CD4-positive, alpha-beta memory T cell (primary cell): ENCODE data around the gene GFPT1. TPM values are rescaled to one million over a fixed set of nuclear protein-coding genes. Genes with fewer than 3 reads are reported as not detected.

Experiments used
- CTCF ChIA-PET: fragments of 350-600 bp; sonication (Branson Sonifier 250); formaldehyde crosslinking; loops from one replicate; lab custom pipeline; 2021; ENCODE audit warnings: inconsistent platforms; ENCODE audit not compliant: partially characterized antibody; lab: Charles Lee
- POLR2A ChIA-PET: fragments of 350-600 bp; sonication (Branson Sonifier 250); formaldehyde crosslinking; loops from one replicate; lab custom pipeline; 2021; ENCODE audit not compliant: partially characterized antibody; lab: Charles Lee
- DNase-seq, 5 donors: peaks; one replicate each; pipeline versions ENCODE4 v3.0.0 to v3.0.0-alpha.2; 2020 to 2022; ENCODE audit warnings: mixed read lengths in 1 of 5
- H3K27ac ChIP-seq: one replicate; pipeline ENCODE4 v1.7.0; 2013; ENCODE audit warnings: low read depth, low read length
- H3K27me3 ChIP-seq: 2 replicates; pipeline ENCODE4 v1.7.0; 2013; ENCODE audit warnings: mild to moderate bottlenecking, low read length, moderate library complexity; ENCODE audit not compliant: insufficient read depth
- H3K36me3 ChIP-seq: 2 replicates; pipeline ENCODE4 v1.7.0; 2013; ENCODE audit warnings: mild to moderate bottlenecking, low read length, moderate library complexity; ENCODE audit not compliant: insufficient read depth
- H3K4me1 ChIP-seq: 2 replicates; pipeline ENCODE4 v1.7.0; 2013; ENCODE audit warnings: mild to moderate bottlenecking, low read length, moderate library complexity; ENCODE audit not compliant: insufficient read depth
- H3K4me3 ChIP-seq, 2 donors: one replicate each; pipeline ENCODE4 v1.7.0; 2013; ENCODE audit warnings: low read length in 2 of 2, mild to moderate bottlenecking in 1 of 2
- H3K9me3 ChIP-seq, 2 donors: one replicate each; pipeline ENCODE4 v1.7.0; 2013; ENCODE audit warnings: low read length in 2 of 2, control low read depth in 1 of 2; ENCODE audit not compliant: control insufficient read depth in 1 of 2
- H3K27ac Mint-ChIP-seq, 7 donors: one replicate each; pipeline ENCODE4 v1.8.0; 2020 to 2021; ENCODE audit warnings: mixed read lengths in 7 of 7, mild to moderate bottlenecking in 6 of 7, inconsistent platforms in 3 of 7, moderate library complexity in 3 of 7
- H3K27me3 Mint-ChIP-seq, 2 donors: one replicate each; pipeline ENCODE4 v1.8.0; 2020 to 2021; ENCODE audit warnings: mixed read lengths in 2 of 2
- H3K36me3 Mint-ChIP-seq, 2 donors: one replicate each; pipeline ENCODE4 v1.8.0; 2020 to 2021; ENCODE audit warnings: mixed read lengths in 2 of 2, inconsistent platforms in 1 of 2, mild to moderate bottlenecking in 1 of 2
- H3K4me1 Mint-ChIP-seq, 4 donors: one replicate each; pipeline ENCODE4 v1.8.0; 2020 to 2021; ENCODE audit warnings: mixed read lengths in 4 of 4, mild to moderate bottlenecking in 1 of 4
- H3K4me3 Mint-ChIP-seq, 8 donors: one replicate each; pipeline ENCODE4 v1.8.0; 2020 to 2021; ENCODE audit warnings: mixed read lengths in 8 of 8, mild to moderate bottlenecking in 7 of 8, moderate library complexity in 6 of 8, inconsistent platforms in 3 of 8
- H3K9me3 Mint-ChIP-seq, 8 donors: one replicate each; pipeline ENCODE4 v1.8.0; 2020 to 2021; ENCODE audit warnings: mixed read lengths in 8 of 8, mild to moderate bottlenecking in 5 of 8, inconsistent platforms in 3 of 8, moderate library complexity in 1 of 8
- intact Hi-C: fragments of 100-400 bp; cut with micrococcal nuclease; formaldehyde crosslinking; loops from one replicate; pipeline ENCODE4 v1.15.1; 2023
- polyA plus RNA-seq, 2 donors: library from polyadenylated mRNA; unstranded; fragments of 300-500 nt; fragmentation: Illumina TruSeq; gene quantifications; one replicate each; pipeline ENCODE4 v1.2.3, GENCODE V29; 2021
- total RNA-seq, 2 experiments: library from RNA; stranded (reverse); gene quantifications; one replicate each; pipeline ENCODE4 v1.2.3, GENCODE V29; 2021

The GFPT1 gene
- total and polyA plus RNA-seq, 4 experiments from 2014 or later, result 8.4 to 25.8 (median 18.8) TPM

GRCh38 chr2:69380072-69380917, 6.7 kb downstream of the GFPT1 start:
- H3K4me1 Mint-ChIP-seq, result peaks cover 34 to 62% (median 43%) of the 10 kb centered on the region in 4 donors
- no peaks in the 10 kb centered on the region for H3K9me3 Mint-ChIP-seq
- intact Hi-C loops, result loop anchor here (10.0 kb wide), 2 partner anchors 265 to 915 kb away; partner anchors contain the start of genes AAK1 and SNRPG
- POLR2A ChIA-PET, result interaction anchor here (0.6 to 0.8 kb wide), 2 partner anchors 57 kb away, joined by 3 read pairs; partner anchors contain the start of gene NFU1
- Histone ChIP-seq H3K27ac (no peak overlapping the region), H3K27me3 (no peaks in the 10 kb centered on the region), H3K9me3 (no peaks in the 10 kb centered on the region), H3K36me3 (no peaks in the 10 kb centered on the region), H3K4me1 (peaks cover 18% of the 10 kb centered on the region), H3K4me3 (no peak overlapping the region)
- CTCF ChIA-PET, result interaction anchor here (1.3 kb wide), 2 partner anchors 8 to 11 kb away, joined by 4 to 5 read pairs; no protein-coding TSS in a partner anchor
- no peaks in the 10 kb centered on the region for H3K27me3 Mint-ChIP-seq
- peak overlapping the region in 1 of 8 donors; percentile 2 for H3K4me3 Mint-ChIP-seq
- peaks cover 6 to 15% of the 10 kb centered on the region in 2 donors for H3K36me3 Mint-ChIP-seq
- H3K27ac Mint-ChIP-seq, result peak overlapping the region in 1 of 7 donors; percentile 1
- no peak for DNase-seq

GRCh38 chr2:69376403-69376802, 10.6 kb downstream of the GFPT1 start:
- Histone ChIP-seq H3K27me3 (no peaks in the 10 kb centered on the region), H3K4me1 (no peaks in the 10 kb centered on the region), H3K9me3 (no peaks in the 10 kb centered on the region), H3K27ac (no peak overlapping the region), H3K4me3 (no peak overlapping the region), H3K36me3 (peaks cover 6% of the 10 kb centered on the region)
- no peak overlapping the region for H3K4me3 Mint-ChIP-seq
- H3K27me3 Mint-ChIP-seq, result no peaks in the 10 kb centered on the region
- H3K4me1 Mint-ChIP-seq, result peaks cover 23 to 31% (median 25%) of the 10 kb centered on the region in 4 donors
- H3K9me3 Mint-ChIP-seq, result no peaks in the 10 kb centered on the region
- ChIA-PET CTCF (interaction anchor here (0.7 to 3.6 kb wide), 7 partner anchors 10 to 118 kb away, joined by 3 to 23 read pairs (median 4); partner anchors contain the start of genes GFPT1 and NFU1), POLR2A (interaction anchor here (1.0 to 1.1 kb wide), 2 partner anchors 10 to 61 kb away, joined by 3 to 6 read pairs; partner anchors contain the start of gene NFU1)
- no peak overlapping the region for H3K27ac Mint-ChIP-seq
- H3K36me3 Mint-ChIP-seq, result peaks cover 3 to 27% of the 10 kb centered on the region in 2 donors
- DNase-seq, result no peak
- intact Hi-C loops, result no loop called here

- ChIA-PET CTCF (interaction anchor here (0.8 to 3.6 kb wide), 5 partner anchors 10 to 62 kb away, joined by 3 to 23 read pairs (median 4); partner anchors contain the start of genes GFPT1 and NFU1), POLR2A (interaction anchor here (0.6 to 1.1 kb wide), 3 partner anchors 11 to 878 kb away, joined by 3 to 6 read pairs (median 6); partner anchors contain the start of gene NFU1)
- intact Hi-C loops, result loop anchor here (1.0 kb wide), 1 partner anchor 339 kb away; no protein-coding TSS in a partner anchor
- Histone ChIP-seq H3K9me3 (no peaks in the 10 kb centered on the region), H3K27me3 (no peaks in the 10 kb centered on the region), H3K27ac (no peak overlapping the region), H3K4me1 (no peaks in the 10 kb centered on the region), H3K4me3 (no peak overlapping the region), H3K36me3 (peaks cover 6% of the 10 kb centered on the region)
- peak overlapping the region in 3 of 7 donors; percentile 0 to 36 (median 17) for H3K27ac Mint-ChIP-seq
- H3K27me3 Mint-ChIP-seq, result no peaks in the 10 kb centered on the region
- peaks cover 21 to 24% (median 22%) of the 10 kb centered on the region in 4 donors for H3K4me1 Mint-ChIP-seq
- no peaks in the 10 kb centered on the region for H3K9me3 Mint-ChIP-seq
- H3K36me3 Mint-ChIP-seq, result peaks cover 4 to 24% of the 10 kb centered on the region in 2 donors
- peak in 4 of 5 donors; percentile 19 to 38 (median 34) for DNase-seq
- peak overlapping the region in 2 of 8 donors; percentile 13 to 36 for H3K4me3 Mint-ChIP-seq
Measured at GRCh38 chr2:69375494-69376353, 11.3 kb downstream of the GFPT1 start.

GRCh38 chr2:69372767-69373166, 14.3 kb downstream of the GFPT1 start:
- no peak overlapping the region for H3K4me3 Mint-ChIP-seq
- CTCF ChIA-PET, result interaction anchor here (1.2 kb wide), 2 partner anchors 13 to 65 kb away, joined by 3 to 4 read pairs; no protein-coding TSS in a partner anchor
- POLR2A ChIA-PET, result no interaction called here
- Histone ChIP-seq H3K36me3 (peaks cover 29% of the 10 kb centered on the region), H3K27ac (no peak overlapping the region), H3K27me3 (no peaks in the 10 kb centered on the region), H3K4me3 (no peak overlapping the region), H3K4me1 (no peaks in the 10 kb centered on the region), H3K9me3 (no peaks in the 10 kb centered on the region)
- peaks cover 11 to 15% (median 14%) of the 10 kb centered on the region in 4 donors for H3K4me1 Mint-ChIP-seq
- no peaks in the 10 kb centered on the region for H3K9me3 Mint-ChIP-seq
- intact Hi-C loops, result no loop called here
- H3K36me3 Mint-ChIP-seq, result peaks cover 26 to 43% of the 10 kb centered on the region in 2 donors
- H3K27ac Mint-ChIP-seq, result no peak overlapping the region
- H3K27me3 Mint-ChIP-seq, result no peaks in the 10 kb centered on the region
- no peak for DNase-seq

- Histone ChIP-seq H3K36me3 (peaks cover 29% of the 10 kb centered on the region), H3K27ac (no peak overlapping the region), H3K9me3 (no peaks in the 10 kb centered on the region), H3K27me3 (no peaks in the 10 kb centered on the region), H3K4me1 (no peaks in the 10 kb centered on the region), H3K4me3 (no peak overlapping the region)
- intact Hi-C loops, result no loop called here
- no peak overlapping the region for H3K4me3 Mint-ChIP-seq
- CTCF ChIA-PET, result interaction anchor here (1.9 kb wide), 1 partner anchor 8 kb away, joined by 6 read pairs; no protein-coding TSS in a partner anchor
- peaks cover 0 to 4% (median 0%) of the 10 kb centered on the region in 4 donors for H3K4me1 Mint-ChIP-seq
- DNase-seq, result no peak
- H3K27ac Mint-ChIP-seq, result no peak overlapping the region
- no peaks in the 10 kb centered on the region for H3K9me3 Mint-ChIP-seq
- peaks cover 42 to 55% of the 10 kb centered on the region in 2 donors for H3K36me3 Mint-ChIP-seq
- POLR2A ChIA-PET, result no interaction called here
- no peaks in the 10 kb centered on the region for H3K27me3 Mint-ChIP-seq
Measured at GRCh38 chr2:69369802-69370201, 17.2 kb downstream of the GFPT1 start.

- peak overlapping the region in 1 of 7 donors; percentile 38 for H3K27ac Mint-ChIP-seq
Measured at GRCh38 chr2:69368588-69368987, 18.4 kb downstream of the GFPT1 start.

More at GRCh38 chr2:69368588-69368987, 18.4 kb downstream of the GFPT1 start:
- Histone ChIP-seq H3K27ac (no peak overlapping the region), H3K9me3 (no peaks in the 10 kb centered on the region), H3K4me1 (no peaks in the 10 kb centered on the region), H3K4me3 (no peak overlapping the region), H3K27me3 (no peaks in the 10 kb centered on the region), H3K36me3 (peaks cover 29% of the 10 kb centered on the region)
- ChIA-PET CTCF (no interaction called here), POLR2A (no interaction called here)
- intact Hi-C loops, result no loop called here
- H3K4me3 Mint-ChIP-seq, result no peak overlapping the region
- peaks cover 44 to 57% of the 10 kb centered on the region in 2 donors for H3K36me3 Mint-ChIP-seq
- H3K27me3 Mint-ChIP-seq, result no peaks in the 10 kb centered on the region
- no peak for DNase-seq
- H3K9me3 Mint-ChIP-seq, result no peaks in the 10 kb centered on the region
- H3K4me1 Mint-ChIP-seq, result peaks cover 0 to 2% (median 0%) of the 10 kb centered on the region in 4 donors
